Umbilical cord (tissue), 2 donors: ENCODE results near the gene OPA3. TPM values are rescaled to one million over a fixed set of nuclear protein-coding genes. Genes with fewer than 3 reads are reported as not detected.
A peak's percentile ranks its signal among the peaks of the same experiment; 100 is the strongest.

Experiments used
- DNase-seq: peaks from one replicate; pipeline ENCODE4 v3.0.0-alpha.2; 2015; ENCODE audit warnings: low spot score
- total RNA-seq: library from RNA; depleted of rRNA; stranded (reverse); fragments of >200 nt; gene quantifications from one replicate; pipeline ENCODE4 v1.2.3, GENCODE V29; 2014; ENCODE audit warnings: low replicate concordance; ENCODE audit not compliant: insufficient read depth

OPA3 gene
- total RNA-seq, 1 donor from 2014 or later: 4.8 TPM

- no peak for DNase-seq
Observed at GRCh38 chr19:45567609-45568008, 17.0 kb downstream of the OPA3 start.

- DNase-seq: no peak
Observed at GRCh38 chr19:45564131-45564780, 20.3 kb downstream of the OPA3 start.

GRCh38 chr19:45560686-45561085, 23.9 kb downstream of the OPA3 start:
- DNase-seq: no peak

- DNase-seq: no peak
Observed at GRCh38 chr19:45560038-45560437, 24.6 kb downstream of the OPA3 start.

- DNase-seq: peak; percentile 20
Observed at GRCh38 chr19:45558399-45558878, 26.2 kb downstream of the OPA3 start.

- no peak for DNase-seq
Observed at GRCh38 chr19:45556835-45557234, 27.8 kb downstream of the OPA3 start.

- no peak for DNase-seq
Observed at GRCh38 chr19:45554481-45554880, 30.1 kb downstream of the OPA3 start.

GRCh38 chr19:45553464-45553863, 31.1 kb downstream of the OPA3 start:
- no peak for DNase-seq

- no peak for DNase-seq
Observed at GRCh38 chr19:45547965-45548609, 36.5 kb downstream of the OPA3 start.

GRCh38 chr19:45547211-45547770, 37.3 kb downstream of the OPA3 start:
- no peak for DNase-seq

GRCh38 chr19:45542234-45542668, 42.4 kb downstream of the OPA3 start:
- no peak for DNase-seq

- DNase-seq: no peak
Observed at GRCh38 chr19:45539459-45539858, 45.1 kb downstream of the OPA3 start.

GRCh38 chr19:45531349-45531748, 53.3 kb downstream of the OPA3 start:
- DNase-seq: no peak

GRCh38 chr19:45529420-45529785, 55.2 kb downstream of the OPA3 start:
- DNase-seq: no peak

GRCh38 chr19:45528744-45529419, 55.7 kb downstream of the OPA3 start:
- peak; percentile 44 for DNase-seq

- no peak for DNase-seq
Observed at GRCh38 chr19:45528149-45528743, 56.4 kb downstream of the OPA3 start.

- no peak for DNase-seq
Observed at GRCh38 chr19:45527731-45528130, 56.9 kb downstream of the OPA3 start.

- no peak for DNase-seq
Observed at GRCh38 chr19:45526971-45527370, 57.6 kb downstream of the OPA3 start.

- DNase-seq: peak; percentile 55
Observed at GRCh38 chr19:45526143-45526542, 58.5 kb downstream of the OPA3 start.

- no peak for DNase-seq
Observed at GRCh38 chr19:45524575-45525129, 60.0 kb downstream of the OPA3 start.

GRCh38 chr19:45523642-45524256, 60.9 kb downstream of the OPA3 start:
- DNase-seq: peak; percentile 92
